HL-60 (cell line): ENCODE data around the gene FBXW4.

Source experiments
- GABPA ChIP-seq: IDR thresholded peaks from 2 replicates; pipeline ENCODE4 v1.6.1; 2012; ENCODE audit warnings: low read depth
- POLR2AphosphoS5 ChIP-seq: IDR thresholded peaks from 2 replicates; pipeline ENCODE4 v1.6.1; 2012; ENCODE audit warnings: low read depth
- TF ChIP-seq, protein P1 (sequence below): IDR thresholded peaks from one replicate; pipeline ENCODE4 v1.5.1; 2011; ENCODE audit warnings: low read length, control low read depth, inconsistent platforms; ENCODE audit not compliant: insufficient read depth

DNA sequence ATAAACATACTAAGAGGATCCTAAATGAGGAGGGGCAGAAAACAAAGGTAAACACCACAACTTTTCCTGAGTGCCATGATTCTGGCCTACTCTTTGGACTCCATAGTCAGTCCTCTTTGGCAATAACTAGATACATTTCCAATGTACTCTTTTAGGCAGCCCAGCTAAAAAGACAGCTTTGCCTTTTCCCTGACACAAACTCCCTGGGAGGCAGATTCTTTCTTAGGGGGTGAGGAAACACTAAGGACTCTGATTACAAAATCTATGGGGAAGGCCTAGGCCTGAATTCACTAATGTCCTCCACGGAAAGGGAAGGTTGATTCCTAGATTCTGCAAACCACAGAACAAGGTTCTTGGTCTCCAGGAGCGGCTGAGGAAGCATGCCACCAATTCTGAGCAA, 25.8 kb downstream of the FBXW4 start:
- TF ChIP-seq, protein P1, sequence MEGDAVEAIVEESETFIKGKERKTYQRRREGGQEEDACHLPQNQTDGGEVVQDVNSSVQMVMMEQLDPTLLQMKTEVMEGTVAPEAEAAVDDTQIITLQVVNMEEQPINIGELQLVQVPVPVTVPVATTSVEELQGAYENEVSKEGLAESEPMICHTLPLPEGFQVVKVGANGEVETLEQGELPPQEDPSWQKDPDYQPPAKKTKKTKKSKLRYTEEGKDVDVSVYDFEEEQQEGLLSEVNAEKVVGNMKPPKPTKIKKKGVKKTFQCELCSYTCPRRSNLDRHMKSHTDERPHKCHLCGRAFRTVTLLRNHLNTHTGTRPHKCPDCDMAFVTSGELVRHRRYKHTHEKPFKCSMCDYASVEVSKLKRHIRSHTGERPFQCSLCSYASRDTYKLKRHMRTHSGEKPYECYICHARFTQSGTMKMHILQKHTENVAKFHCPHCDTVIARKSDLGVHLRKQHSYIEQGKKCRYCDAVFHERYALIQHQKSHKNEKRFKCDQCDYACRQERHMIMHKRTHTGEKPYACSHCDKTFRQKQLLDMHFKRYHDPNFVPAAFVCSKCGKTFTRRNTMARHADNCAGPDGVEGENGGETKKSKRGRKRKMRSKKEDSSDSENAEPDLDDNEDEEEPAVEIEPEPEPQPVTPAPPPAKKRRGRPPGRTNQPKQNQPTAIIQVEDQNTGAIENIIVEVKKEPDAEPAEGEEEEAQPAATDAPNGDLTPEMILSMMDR, result no peak
- TF ChIP-seq POLR2AphosphoS5, result no peak
- TF ChIP-seq GABPA, result no peak
